Transverse colon (tissue), 4 donors: Measurements from ENCODE around the gene EPHA2. TPM values are rescaled to one million over a fixed set of nuclear protein-coding genes. Genes with fewer than 3 reads are reported as not detected.

Experiments used
- DNase-seq: peaks from one replicate; pipeline ENCODE4 v3.0.0-alpha.2; 2019
- H3K27ac ChIP-seq, 4 donors: fragments of 200-600 bp; sonication (generic); 2 replicates each; pipeline ENCODE4 v1.5.1; 2016 to 2018; ENCODE audit warnings: inconsistent platforms in 4 of 4
- H3K27me3 ChIP-seq: fragments of 200-600 bp; sonication (generic); 2 replicates; pipeline ENCODE4 v1.5.1; 2017; ENCODE audit warnings: inconsistent platforms
- H3K36me3 ChIP-seq, 4 donors: fragments of 200-600 bp; sonication (generic); 2 replicates each; pipeline ENCODE4 v1.5.1; 2017 to 2019; ENCODE audit warnings: inconsistent platforms in 4 of 4
- H3K4me1 ChIP-seq, 4 donors: fragments of 200-600 bp; sonication (generic); 2 replicates each; pipeline ENCODE4 v1.5.1; 2017 to 2020; ENCODE audit warnings: inconsistent platforms in 4 of 4
- H3K4me3 ChIP-seq, 4 donors: fragments of 200-600 bp; sonication (generic); 1 replicate in 1 of 4; 2 replicates in 3 of 4; pipeline versions ENCODE4 v1.5.1 to v1.6.1; 2017 to 2019; ENCODE audit warnings: inconsistent platforms in 4 of 4
- H3K9me3 ChIP-seq, 2 donors: fragments of 200-600 bp; sonication (generic); 2 replicates each; pipeline ENCODE4 v1.5.1; 2017 to 2019; ENCODE audit warnings: inconsistent platforms in 2 of 2
- EP300 ChIP-seq: sonication (generic); formaldehyde crosslinking; IDR thresholded peaks from one replicate; pipeline ENCODE4 v1.6.1; 2017; ENCODE audit warnings: antibody characterized with exemption, low read depth
- POLR2A ChIP-seq: fragments of 450-650 bp; IDR thresholded peaks from one replicate; pipeline ENCODE4 v1.6.1; 2016; ENCODE audit warnings: antibody characterized with exemption, mild to moderate bottlenecking, moderate library complexity
- POLR2AphosphoS5 ChIP-seq, 3 donors: sonication (generic); formaldehyde crosslinking; IDR thresholded peaks; one replicate each; pipeline ENCODE4 v1.6.1; 2016; ENCODE audit warnings: antibody characterized with exemption in 3 of 3
- WGBS, 2 donors: methylation state at CpG; one replicate each; pipeline ENCODE4 v1.1.5; 2018; ENCODE audit warnings: low coverage in 1 of 2; 5-methylcytosine and 5-hydroxymethylcytosine counted together
- in situ Hi-C, 4 donors: fragments of 200-750 bp; cut with MboI; loops; one replicate each; pipeline versions ENCODE4 v1.15.0 to v1.15.1; 2017; ENCODE audit warnings: low sequenced_read_pairs in 3 of 4, low pct_ligation_motif_present in 1 of 4, low pct_unique_long_range_greater_than_20kb in 1 of 4
- intact Hi-C: fragments of 100-400 bp; cut with DNase I; formaldehyde crosslinking; loops from one replicate; pipeline ENCODE4 v1.15.1; 2023; ENCODE audit warnings: low total_unique reads
- total RNA-seq, 4 donors: library from RNA; depleted of rRNA; stranded (reverse); fragments of >200 nt; gene quantifications; one replicate each; pipeline ENCODE4 v1.1.0, GENCODE V29; 2016
- TF ChIP-seq, protein P1 (sequence below), 5 experiments: fragments of 200-600 bp in 3 of 5; fragments of 450-650 bp in 2 of 5; sonication (generic) in 3 of 5; IDR thresholded peaks; 1 replicate in 2 of 5; 2 replicates in 3 of 5; pipeline ENCODE4 v1.5.1; 2016 to 2017; ENCODE audit warnings: antibody characterized with exemption in 5 of 5, inconsistent platforms in 3 of 5, mild to moderate bottlenecking in 2 of 5, moderate library complexity in 1 of 5

Gene EPHA2
- total RNA-seq, 4 donors from 2014 or later = 2.6 to 68.8 (median 30.5) TPM

GRCh38 chr1:16125483-16125882, 30.4 kb downstream of the EPHA2 start:
- in situ Hi-C loops (no loop called here), intact Hi-C loops (no loop called here)
- Histone ChIP-seq H3K4me1 (no peaks in the 10 kb centered on the region), H3K27me3 (no peaks in the 10 kb centered on the region), H3K9me3 (no peaks in the 10 kb centered on the region), H3K36me3 (peaks cover 0 to 13% (median 0%) of the 10 kb centered on the region in 4 donors), H3K4me3 (no peak overlapping the region), H3K27ac (no peak overlapping the region)
- WGBS, 2 donors = 90 to 100% methylated on average over 1 to 3 of the region's 3 CpGs
- no peak for DNase-seq
- TF ChIP-seq EP300 = no peak
- TF ChIP-seq, protein P1, sequence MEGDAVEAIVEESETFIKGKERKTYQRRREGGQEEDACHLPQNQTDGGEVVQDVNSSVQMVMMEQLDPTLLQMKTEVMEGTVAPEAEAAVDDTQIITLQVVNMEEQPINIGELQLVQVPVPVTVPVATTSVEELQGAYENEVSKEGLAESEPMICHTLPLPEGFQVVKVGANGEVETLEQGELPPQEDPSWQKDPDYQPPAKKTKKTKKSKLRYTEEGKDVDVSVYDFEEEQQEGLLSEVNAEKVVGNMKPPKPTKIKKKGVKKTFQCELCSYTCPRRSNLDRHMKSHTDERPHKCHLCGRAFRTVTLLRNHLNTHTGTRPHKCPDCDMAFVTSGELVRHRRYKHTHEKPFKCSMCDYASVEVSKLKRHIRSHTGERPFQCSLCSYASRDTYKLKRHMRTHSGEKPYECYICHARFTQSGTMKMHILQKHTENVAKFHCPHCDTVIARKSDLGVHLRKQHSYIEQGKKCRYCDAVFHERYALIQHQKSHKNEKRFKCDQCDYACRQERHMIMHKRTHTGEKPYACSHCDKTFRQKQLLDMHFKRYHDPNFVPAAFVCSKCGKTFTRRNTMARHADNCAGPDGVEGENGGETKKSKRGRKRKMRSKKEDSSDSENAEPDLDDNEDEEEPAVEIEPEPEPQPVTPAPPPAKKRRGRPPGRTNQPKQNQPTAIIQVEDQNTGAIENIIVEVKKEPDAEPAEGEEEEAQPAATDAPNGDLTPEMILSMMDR (IDR thresholded peaks at IDR 0.05) = no peak
- no peak for TF ChIP-seq POLR2AphosphoS5 (IDR thresholded peaks at IDR 0.05)
- no peak for TF ChIP-seq POLR2A

DNA sequence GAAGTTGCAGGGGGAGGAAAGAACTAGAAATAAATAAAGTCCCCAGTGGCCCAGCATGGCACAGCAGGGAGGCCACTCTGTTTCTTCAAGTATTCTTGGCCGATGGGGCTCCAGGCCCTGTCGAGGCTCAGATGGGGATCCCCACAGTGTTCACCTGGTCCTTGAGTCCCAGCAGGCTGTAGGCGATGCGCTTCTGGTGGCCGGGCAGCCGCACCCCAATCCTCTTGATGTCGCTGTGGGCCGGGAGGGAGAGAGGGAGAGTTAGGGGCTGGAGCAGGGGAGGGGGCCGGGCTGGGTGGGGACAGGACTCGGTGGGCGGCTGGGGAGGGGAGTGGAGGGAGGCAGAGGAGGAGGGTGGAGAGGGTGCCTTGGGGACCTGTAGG, 30.8 kb downstream of the EPHA2 start:
- H3K27ac ChIP-seq = no peak overlapping the region
- 85% methylated on average over 11 of the region's 11 CpGs; no CpG with 5 or more reads in 1 of the 2 donors for WGBS, 2 donors
- no peak overlapping the region for H3K4me3 ChIP-seq
- no peaks in the 10 kb centered on the region for H3K27me3 ChIP-seq
- H3K9me3 ChIP-seq = no peaks in the 10 kb centered on the region
- H3K36me3 ChIP-seq = peaks cover 0 to 13% (median 0%) of the 10 kb centered on the region in 4 donors
- in situ Hi-C loops (no loop called here), intact Hi-C loops (no loop called here)
- TF ChIP-seq EP300 (no peak), POLR2A (no peak)
- TF ChIP-seq, protein P1 (IDR thresholded peaks at IDR 0.05) = no peak
- DNase-seq = no peak
- no peaks in the 10 kb centered on the region for H3K4me1 ChIP-seq

GRCh38 chr1:16124377-16125087, 31.3 kb downstream of the EPHA2 start:
- WGBS, 2 donors = 88 to 100% methylated on average over 1 to 18 of the region's 18 CpGs

DNA sequence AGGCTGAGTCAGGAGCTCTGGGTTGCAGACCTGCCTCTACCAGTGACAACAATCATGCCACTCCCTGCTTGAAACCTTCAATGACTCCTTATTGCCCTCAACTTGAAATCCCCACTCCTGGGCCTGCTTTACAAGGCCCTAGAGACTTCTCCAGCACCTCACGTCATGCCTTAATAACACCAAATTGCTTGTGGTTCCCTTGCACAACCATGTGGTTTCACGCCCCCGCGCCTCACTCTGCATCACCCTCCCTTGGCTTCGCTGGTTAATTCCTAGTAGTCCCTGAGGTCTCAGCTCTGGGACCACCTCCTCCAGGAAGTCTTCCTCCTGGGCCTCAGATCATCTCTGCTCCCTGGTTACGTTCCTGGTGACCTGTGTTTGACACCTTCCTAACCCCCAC, 33.0 kb downstream of the EPHA2 start:
- 68 to 84% methylated on average over 5 to 6 of the region's 6 CpGs for WGBS, 2 donors
- no peaks in the 10 kb centered on the region for H3K4me1 ChIP-seq
- no peak overlapping the region for H3K4me3 ChIP-seq
- no peaks in the 10 kb centered on the region for H3K9me3 ChIP-seq
- TF ChIP-seq, protein P1 (IDR thresholded peaks at IDR 0.05) = no peak
- TF ChIP-seq POLR2AphosphoS5 (IDR thresholded peaks at IDR 0.05) (no peak), EP300 (no peak), POLR2A (no peak)
- intact Hi-C loops (no loop called here), in situ Hi-C loops (no loop called here)
- H3K36me3 ChIP-seq = peaks cover 0 to 13% (median 0%) of the 10 kb centered on the region in 4 donors
- DNase-seq = no peak
- no peak overlapping the region for H3K27ac ChIP-seq
- no peaks in the 10 kb centered on the region for H3K27me3 ChIP-seq

More at GRCh38 chr1:16124377-16125087, 31.3 kb downstream of the EPHA2 start:
- in situ Hi-C loops (no loop called here), intact Hi-C loops (no loop called here)
- Histone ChIP-seq H3K4me1 (no peaks in the 10 kb centered on the region), H3K27ac (no peak overlapping the region), H3K27me3 (no peaks in the 10 kb centered on the region), H3K4me3 (no peak overlapping the region), H3K9me3 (no peaks in the 10 kb centered on the region), H3K36me3 (peaks cover 0 to 13% (median 0%) of the 10 kb centered on the region in 4 donors)
- TF ChIP-seq EP300 (no peak), POLR2AphosphoS5 (IDR thresholded peaks at IDR 0.05) (no peak), POLR2A (no peak)
- TF ChIP-seq, protein P1 (IDR thresholded peaks at IDR 0.05) = no peak
- no peak for DNase-seq
